ENCODE results near the gene TRIM72.
"Not testable (repeated sequence)": the region's sequence is repeated elsewhere in the genome, so short reads cannot be mapped to it uniquely, and the experiment has no call there.

TRIM72 gene

DNA sequence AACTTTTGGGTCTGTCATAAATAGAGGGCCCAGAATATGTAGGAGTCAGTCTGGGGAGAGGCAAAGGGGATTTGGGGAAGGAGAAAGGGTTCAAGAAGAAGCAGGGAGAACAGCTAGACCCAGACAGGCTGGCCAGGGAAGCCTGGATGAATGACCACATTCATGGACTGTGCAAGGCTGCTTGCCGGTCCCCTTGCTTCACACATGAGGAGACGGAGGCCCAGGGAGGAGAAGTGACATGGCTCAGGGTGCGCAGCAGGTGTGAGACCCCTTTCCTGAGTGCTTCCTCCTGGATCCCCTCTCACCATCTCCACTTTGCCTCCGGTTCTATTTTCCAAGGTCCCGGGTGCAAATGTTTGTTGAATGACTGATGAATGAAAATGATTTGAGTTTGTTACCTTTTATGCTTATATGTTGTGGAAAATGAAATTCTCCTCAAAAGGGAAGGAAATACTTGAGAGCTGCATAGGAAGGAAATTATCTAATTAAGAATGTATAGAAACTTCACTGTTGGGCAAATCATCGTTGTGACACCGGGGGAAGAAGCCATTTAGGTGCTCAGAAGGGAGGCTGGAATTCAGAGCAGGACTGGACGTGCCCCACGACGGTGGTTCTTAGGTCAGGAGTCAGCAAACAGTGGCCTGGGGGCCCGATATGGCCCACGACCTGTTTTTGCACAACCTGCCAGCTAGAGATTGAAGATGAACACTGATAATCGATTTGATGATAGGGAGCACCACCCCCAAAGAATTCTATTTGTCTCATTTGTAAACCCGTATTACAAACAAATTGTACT lies 46.4 kb downstream of the TRIM72 start:
- no peak for DNase-seq

DNA sequence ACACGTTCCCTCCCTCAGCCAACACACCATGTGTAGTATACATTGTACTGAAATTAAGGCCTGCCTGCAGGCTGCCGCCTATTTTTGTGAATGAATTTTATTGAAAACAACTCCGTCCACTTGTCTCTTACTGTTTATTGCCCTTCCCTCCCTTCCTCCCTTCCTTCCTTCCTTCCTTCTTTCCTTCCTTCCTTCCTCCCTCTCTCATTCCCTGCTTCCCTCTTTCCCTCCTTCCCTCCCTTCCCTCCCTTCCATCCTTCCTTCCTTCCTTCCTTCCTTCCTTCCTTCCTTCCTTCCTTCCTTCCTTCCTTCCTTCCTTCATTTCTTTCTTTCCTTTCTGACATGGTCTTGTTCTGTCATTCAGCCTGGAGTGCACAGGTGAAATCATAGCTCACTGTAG lies 48.2 kb downstream of the TRIM72 start:
- DNase-seq, result no peak

DNA sequence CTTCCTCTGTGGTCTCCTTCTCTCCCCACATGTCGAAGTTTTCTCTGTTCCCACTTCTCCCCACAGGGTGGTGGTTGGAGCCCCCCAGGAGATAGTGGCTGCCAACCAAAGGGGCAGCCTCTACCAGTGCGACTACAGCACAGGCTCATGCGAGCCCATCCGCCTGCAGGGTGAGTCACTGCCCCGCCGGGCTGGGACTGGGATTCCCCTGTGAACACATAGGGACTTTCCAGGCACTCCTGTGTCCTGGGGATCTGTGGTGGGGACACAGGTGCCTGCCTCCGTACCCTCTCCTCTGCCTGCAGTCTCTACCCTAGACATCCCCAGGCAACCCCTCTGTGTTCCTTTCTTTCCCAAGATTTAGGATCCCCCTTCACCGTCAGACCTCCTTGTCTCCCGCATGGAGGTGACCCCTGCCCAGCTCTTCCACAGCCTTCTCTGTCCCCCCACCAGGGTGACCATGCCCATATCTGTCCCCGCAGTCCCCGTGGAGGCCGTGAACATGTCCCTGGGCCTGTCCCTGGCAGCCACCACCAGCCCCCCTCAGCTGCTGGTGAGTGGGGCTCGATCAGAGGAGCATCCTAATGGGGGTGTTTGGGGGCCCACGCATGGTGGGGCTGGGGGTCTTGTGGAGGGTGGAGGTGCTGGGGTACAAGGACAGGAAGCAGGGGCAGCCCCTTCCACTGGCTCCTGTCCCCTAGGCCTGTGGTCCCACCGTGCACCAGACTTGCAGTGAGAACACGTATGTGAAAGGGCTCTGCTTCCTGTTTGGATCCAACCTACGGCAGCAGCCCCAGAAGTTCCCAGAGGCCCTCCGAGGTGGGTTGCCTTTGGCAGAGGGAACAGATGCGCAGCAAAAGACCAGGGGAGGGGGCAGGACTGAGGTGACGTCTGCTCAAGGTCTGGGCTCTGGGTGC lies 51.7 kb downstream of the TRIM72 start:
- peak; percentile 3 for DNase-seq

DNA sequence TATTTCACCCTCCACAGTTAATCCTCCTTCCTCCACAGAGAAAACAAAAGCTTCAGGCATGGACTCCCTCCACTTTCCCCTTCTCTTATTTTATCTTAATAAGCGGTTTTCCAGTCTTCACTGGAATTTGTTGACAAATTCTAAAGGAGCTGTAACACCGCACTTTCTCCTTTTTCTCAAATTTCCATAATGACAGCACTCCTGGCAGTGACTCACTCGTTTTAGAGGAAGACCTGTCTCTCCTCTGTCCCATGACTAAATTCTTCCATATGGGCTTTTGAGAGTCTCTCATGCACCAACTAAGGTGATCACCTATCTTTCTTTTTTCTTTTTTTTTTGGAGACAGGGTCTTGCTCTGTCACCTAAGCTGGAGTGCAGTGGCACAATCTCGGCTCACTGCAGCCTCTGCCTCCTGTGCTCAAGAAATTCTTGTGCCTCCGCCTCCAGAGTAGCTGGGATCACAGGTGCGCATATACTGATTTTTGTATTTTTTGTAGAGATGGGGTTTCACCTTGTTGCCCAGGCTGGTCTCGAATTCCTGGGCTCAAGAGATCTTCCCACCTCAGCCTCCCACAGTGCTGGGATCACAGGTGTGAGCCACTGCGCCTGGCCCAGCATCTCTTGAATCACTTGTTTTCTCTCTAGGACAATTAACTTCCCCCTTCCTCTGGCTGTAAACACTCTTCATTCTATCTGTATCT lies 53.6 kb downstream of the TRIM72 start:
- no peak for DNase-seq

DNA sequence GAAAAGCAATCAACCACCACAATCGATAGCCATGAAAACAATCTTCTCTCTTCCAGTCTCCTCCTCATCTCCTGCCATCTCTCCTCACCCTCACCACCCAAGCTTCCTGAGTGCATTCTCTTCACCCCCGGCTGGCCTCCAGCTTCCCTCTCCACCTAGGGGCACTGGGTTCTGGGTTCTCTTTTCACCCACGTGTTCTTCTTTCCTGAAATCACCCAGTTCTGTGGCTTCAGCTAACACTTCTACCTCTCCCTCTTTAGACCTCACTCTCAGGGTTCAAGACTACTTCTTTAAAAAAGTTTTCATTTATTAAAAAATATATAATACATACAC lies 54.1 kb downstream of the TRIM72 start:
- DNase-seq, result no peak

DNA sequence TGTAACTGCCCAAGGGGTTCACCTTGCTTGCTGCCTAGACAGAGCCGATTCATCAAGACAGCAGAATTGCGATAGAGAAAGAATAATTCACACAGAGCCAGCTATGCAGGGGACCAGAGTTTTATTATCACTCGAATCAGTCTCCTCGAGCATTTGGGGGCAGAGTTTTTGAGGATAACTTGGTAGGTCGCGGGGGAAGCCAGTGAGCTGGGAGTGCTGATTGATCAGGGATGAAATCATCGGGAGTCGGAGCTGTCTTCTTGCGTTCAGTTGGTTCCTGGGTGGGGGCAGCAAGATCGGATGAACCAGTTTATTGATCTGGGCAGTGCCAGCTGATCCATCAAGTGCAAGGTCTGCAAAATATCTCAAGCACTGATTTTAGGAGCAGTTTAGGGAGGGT lies 55.0 kb downstream of the TRIM72 start:
- DNase-seq, result no peak

DNA sequence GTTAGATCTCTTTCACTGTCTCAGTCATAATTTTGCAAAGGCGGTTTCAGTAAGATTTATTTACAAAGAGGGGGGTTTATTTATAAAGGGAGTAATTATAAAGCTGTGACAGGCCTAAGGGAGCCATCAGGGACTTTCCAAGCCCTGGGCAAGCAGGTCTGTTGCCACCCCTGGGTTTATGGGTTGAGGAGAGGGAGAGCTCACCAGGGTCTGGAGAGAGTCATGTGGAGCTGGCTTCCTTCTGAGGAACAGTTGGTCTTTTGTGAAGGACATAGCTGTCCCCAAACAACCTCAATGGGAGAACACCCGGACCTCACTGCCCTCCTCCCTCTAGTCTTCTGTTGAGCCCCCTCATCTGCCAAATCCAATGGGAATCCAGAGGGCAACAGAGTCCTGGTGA lies 55.6 kb downstream of the TRIM72 start:
- no peak for DNase-seq

DNA sequence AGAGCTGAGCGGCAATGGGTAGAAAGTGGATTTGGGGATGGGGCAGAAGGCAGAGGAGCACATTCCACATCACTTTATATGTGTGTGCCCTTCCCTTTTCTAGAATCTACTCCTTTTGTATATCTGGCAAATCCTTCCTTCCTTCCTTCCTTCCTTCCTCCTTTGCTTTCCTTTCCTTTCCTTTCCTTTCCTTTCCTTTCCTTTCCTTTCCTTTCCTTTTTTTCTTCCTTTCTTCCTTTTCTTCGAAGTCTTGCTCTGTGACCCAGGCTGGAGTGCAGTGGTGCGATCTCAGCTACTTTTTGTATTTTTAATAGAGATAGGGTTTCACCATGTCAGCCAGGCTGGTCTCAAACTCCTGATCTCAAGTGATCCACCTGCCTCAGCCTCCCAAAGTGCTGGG lies 56.1 kb downstream of the TRIM72 start:
- DNase-seq, result not testable (repeated sequence)

DNA sequence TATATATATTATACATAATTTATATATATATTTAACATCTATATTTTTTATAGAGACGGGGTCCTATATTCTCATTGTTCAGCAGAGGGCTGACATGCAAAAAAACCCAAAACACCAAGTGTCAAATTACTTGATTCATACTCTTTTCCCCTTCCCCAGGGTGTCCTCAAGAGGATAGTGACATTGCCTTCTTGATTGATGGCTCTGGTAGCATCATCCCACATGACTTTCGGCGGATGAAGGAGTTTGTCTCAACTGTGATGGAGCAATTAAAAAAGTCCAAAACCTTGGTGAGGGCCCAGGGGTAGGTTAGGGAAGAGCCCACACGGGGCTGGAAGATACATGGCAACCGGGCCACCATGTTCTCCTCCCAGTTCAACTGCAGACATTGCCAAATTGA lies 56.9 kb downstream of the TRIM72 start:
- no peak for DNase-seq

DNA sequence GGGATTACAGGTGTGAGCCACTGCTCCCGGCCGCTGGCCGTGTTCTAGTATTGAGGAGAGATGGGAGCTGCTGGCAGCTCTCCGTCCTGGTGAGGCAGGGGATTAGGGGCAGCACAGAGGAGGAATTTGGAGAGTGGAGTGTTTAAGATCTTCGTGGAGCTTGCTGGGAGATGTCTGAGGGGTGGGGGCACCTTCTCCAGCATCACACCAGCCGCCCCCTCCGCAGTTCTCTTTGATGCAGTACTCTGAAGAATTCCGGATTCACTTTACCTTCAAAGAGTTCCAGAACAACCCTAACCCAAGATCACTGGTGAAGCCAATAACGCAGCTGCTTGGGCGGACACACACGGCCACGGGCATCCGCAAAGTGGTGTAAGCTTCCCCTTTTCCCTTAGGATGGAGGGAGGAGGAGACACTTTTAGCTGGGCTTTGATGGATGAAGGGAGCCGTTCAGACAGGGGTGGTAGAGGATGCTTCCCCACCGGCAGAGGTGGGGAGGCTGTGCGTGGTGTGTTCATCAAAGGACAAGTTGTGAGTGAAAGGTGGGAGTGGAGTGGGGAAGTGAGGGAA lies 57.8 kb downstream of the TRIM72 start:
- no peak for DNase-seq

DNA sequence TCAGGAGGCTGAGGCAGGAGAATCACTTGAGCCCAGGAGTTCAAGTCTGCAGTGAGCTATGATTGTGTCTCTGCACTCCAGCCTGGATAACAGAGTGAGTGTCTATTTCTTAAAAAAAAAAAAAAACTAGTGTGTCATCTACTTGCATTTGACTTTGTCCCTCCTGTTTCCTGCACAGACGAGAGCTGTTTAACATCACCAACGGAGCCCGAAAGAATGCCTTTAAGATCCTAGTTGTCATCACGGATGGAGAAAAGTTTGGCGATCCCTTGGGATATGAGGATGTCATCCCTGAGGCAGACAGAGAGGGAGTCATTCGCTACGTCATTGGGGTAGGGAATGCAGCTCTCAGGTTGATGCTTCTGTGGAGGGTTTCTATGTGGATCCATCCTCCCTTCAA lies 59.3 kb downstream of the TRIM72 start:
- DNase-seq, result no peak

DNA sequence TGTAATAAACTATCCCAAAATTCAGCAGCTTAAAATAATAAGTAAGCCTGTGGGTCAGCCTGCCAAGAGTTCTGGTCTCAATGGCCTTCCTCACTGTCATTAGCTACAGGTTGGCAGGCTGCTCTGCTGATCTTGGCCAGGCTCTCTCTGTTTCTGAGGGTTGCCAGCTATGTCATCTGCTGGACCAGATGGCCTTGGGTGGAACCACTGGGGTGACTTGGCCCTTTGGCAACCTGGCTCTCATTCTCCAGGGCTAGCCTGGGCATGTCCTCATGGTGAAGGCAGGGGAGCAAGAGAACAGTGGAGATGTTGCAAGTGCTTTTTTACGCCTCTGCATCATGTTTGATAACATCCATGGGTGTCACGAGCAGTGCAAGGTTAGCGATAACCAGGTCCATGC lies 59.8 kb downstream of the TRIM72 start:
- no peak for DNase-seq

DNA sequence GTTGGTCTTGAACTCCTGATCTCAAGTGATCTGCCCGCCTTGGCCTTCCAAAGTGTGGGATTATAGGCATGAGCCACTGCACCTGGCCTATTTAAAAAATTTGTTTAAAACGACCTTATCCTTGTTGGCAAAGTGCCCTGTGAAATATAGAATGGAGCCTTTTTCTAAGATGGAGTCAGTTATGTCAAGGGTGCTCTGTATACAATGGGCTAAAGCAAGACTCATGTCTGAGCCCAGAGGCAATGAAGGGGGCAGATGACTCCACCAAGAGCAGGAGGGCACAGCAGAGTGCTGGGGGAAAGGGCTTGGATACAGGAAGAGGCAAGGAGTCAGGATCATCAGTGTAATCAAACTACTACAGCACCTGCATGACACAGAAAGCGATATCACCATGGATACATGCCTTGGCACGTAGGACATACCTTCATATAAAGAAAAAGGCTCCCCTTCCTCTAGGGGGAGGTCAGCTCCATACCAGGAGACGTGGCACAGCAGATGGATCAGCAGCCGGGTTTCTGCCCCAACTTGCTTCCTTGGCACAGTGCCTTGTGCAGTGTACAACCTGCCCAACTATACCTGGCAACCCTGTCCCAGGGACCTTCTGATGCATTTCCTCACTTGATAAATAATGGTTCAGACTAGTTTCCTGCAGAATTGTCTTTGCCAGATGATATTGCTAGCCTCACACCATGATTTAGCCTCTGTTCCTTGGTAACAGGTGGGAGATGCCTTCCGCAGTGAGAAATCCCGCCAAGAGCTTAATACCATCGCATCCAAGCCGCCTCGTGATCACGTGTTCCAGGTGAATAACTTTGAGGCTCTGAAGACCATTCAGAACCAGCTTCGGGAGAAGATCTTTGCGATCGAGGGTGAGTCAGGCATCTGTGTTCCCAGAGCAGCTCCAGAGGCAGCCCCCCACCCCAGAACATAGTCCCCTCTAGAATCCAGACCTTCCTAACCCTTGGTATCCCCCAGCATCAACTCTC lies 61.2 kb downstream of the TRIM72 start:
- no peak for DNase-seq

DNA sequence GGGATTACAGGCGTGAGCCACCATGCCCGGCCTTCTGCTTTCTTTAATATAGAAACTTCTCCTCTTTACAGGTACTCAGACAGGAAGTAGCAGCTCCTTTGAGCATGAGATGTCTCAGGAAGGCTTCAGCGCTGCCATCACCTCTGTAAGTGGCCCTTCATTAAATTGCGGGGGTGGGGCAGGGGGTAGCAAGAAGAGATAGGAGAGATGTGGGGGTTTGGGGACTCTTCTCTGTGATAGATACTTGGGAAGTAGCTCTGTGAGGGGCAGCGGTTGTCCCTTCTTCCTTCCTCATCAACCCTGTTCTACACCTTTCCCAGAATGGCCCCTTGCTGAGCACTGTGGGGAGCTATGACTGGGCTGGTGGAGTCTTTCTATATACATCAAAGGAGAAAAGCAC lies 62.7 kb downstream of the TRIM72 start:
- DNase-seq, result no peak

DNA sequence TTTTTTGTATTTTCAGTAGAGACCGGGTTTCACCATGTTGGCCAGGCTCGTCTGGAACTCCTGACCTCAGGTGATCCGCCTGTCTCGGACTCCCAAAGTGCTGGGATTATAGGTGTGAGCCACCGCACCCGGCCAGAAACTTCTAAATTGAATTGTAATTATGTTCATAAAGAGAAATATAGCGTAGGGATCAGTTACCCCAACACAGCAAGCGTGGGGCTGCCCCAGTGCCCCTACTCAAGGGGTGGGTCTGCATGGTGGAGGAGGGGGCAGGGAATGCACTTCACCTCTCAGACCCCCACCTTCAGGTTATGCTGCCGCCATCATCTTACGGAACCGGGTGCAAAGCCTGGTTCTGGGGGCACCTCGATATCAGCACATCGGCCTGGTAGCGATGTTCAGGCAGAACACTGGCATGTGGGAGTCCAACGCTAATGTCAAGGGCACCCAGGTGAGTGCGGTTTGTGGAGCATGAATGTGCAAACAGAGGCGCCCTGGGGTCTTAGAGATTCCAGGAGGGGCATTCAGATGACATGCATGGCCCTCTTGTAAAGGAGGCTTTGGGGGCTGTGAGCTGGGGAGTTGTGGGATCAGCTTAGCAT lies 63.8 kb downstream of the TRIM72 start:
- no peak for DNase-seq

DNA sequence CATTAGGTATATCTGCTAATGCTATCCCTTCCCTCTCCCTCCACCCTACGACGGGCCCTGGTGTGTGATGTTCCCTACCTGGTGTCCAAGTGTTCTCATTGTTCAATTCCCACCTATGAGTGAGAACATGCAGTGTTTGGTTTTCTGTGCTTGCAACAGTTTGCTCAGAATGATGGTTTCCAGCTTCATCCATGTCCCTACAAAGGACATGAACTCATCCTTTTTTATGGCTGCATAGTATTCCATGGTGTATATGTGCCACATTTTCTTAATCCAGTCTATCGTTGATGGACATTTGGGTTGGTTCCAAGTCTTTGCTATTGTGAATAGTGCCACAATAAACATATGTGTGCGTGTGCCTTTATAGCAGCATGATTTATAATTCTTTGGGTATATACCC lies 64.9 kb downstream of the TRIM72 start:
- DNase-seq, result not testable (repeated sequence)

All from effector CD8-positive, alpha-beta T cell (primary cell).